GM23338 (cell line): ENCODE results near the gene GPR171.

ENCODE experiments used
- CTCF ChIP-seq, 2 experiments: fragments of 200-600 bp in 1 of 2; sonication (generic) in 1 of 2; conservative IDR thresholded peaks; 2 replicates each; pipeline versions ENCODE4 v1.5.1 to v1.6.1; 2016 to 2017; ENCODE audit warnings: antibody characterized with exemption in 2 of 2, low read depth in 2 of 2, mild to moderate bottlenecking in 2 of 2, moderate library complexity in 1 of 2
- EZH2 ChIP-seq: fragments of 200-600 bp; sonication (generic); IDR thresholded peaks from one replicate; pipeline ENCODE4 v1.8.0; 2017; ENCODE audit warnings: antibody characterized with exemption, mild to moderate bottlenecking, low read depth; ENCODE audit not compliant: unreplicated experiment
- EZH2phosphoT487 ChIP-seq: fragments of 200-600 bp; sonication (generic); IDR thresholded peaks from one replicate; pipeline ENCODE4 v1.8.1; 2018; ENCODE audit warnings: antibody characterized with exemption; ENCODE audit not compliant: unreplicated experiment
- JUNB ChIP-seq: IDR thresholded peaks from one replicate; pipeline ENCODE4 v1.6.1; 2016; ENCODE audit warnings: antibody characterized with exemption; ENCODE audit not compliant: unreplicated experiment
- NANOG ChIP-seq: IDR thresholded peaks from 2 replicates; pipeline ENCODE4 v1.6.1; 2016; ENCODE audit warnings: antibody characterized with exemption, borderline replicate concordance
- POLR2AphosphoS5 ChIP-seq: IDR thresholded peaks from 2 replicates; pipeline ENCODE4 v1.6.1; 2016; ENCODE audit warnings: antibody characterized with exemption, low read depth
- ZNF331 ChIP-seq: fragments of 250-450 bp; sonication (Bioruptor Pico); IDR thresholded peaks from 2 replicates; pipeline ENCODE4 v1.5.0; 2020; ENCODE audit warnings: low read depth, mild to moderate bottlenecking, moderate library complexity
- TF ChIP-seq, protein P1 (sequence below): IDR thresholded peaks from one replicate; pipeline ENCODE4 v1.6.1; 2018; ENCODE audit warnings: antibody characterized with exemption; ENCODE audit not compliant: unreplicated experiment

DNA sequence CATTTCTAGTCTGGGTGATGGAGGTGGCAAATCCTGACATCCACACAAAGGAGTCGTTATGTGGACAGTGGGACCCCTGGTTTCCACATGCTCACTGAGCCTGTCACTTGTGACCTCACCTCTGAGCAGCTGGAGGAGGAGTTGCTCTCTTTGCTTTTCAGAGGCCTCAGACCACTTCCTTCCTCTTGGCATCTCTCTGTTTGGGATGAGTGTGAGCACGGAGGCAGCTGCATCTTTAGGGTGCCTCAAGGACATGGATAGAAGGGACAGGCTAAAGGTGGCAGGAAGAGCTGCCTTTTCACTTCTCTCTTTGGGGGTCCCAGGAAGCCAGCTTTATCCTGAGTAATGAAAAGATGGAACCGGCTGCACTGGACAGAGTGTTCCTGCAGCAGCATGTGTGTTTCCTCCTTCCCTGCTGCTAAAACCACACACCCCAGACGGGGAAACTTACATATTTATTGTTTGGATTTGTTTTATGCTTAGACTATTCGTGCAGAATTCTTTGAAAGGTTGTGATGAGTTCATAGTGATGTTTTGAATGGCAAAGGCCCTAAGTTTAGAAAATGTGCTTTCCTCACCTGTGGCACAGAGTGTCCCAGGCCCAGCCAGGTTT, 31.8 kb downstream of the GPR171 start:
- TF ChIP-seq CTCF (conservative IDR thresholded peaks at IDR 0.05; ENCODE audit: low read depth in 2 of 2): no peak
- no peak for TF ChIP-seq NANOG
- no peak for TF ChIP-seq EZH2phosphoT487
- no peak for TF ChIP-seq POLR2AphosphoS5
- TF ChIP-seq EZH2: no peak
- TF ChIP-seq JUNB: no peak
- TF ChIP-seq, protein P1, sequence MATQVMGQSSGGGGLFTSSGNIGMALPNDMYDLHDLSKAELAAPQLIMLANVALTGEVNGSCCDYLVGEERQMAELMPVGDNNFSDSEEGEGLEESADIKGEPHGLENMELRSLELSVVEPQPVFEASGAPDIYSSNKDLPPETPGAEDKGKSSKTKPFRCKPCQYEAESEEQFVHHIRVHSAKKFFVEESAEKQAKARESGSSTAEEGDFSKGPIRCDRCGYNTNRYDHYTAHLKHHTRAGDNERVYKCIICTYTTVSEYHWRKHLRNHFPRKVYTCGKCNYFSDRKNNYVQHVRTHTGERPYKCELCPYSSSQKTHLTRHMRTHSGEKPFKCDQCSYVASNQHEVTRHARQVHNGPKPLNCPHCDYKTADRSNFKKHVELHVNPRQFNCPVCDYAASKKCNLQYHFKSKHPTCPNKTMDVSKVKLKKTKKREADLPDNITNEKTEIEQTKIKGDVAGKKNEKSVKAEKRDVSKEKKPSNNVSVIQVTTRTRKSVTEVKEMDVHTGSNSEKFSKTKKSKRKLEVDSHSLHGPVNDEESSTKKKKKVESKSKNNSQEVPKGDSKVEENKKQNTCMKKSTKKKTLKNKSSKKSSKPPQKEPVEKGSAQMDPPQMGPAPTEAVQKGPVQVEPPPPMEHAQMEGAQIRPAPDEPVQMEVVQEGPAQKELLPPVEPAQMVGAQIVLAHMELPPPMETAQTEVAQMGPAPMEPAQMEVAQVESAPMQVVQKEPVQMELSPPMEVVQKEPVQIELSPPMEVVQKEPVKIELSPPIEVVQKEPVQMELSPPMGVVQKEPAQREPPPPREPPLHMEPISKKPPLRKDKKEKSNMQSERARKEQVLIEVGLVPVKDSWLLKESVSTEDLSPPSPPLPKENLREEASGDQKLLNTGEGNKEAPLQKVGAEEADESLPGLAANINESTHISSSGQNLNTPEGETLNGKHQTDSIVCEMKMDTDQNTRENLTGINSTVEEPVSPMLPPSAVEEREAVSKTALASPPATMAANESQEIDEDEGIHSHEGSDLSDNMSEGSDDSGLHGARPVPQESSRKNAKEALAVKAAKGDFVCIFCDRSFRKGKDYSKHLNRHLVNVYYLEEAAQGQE: no peak
- TF ChIP-seq ZNF331 (CRISPR knock-in tag): no peak
